Measurements from ENCODE around the gene KPNA1. TPM values are rescaled to one million over a fixed set of nuclear protein-coding genes. Genes with fewer than 3 reads are reported as not detected.
"Not testable (repeated sequence)": the region's sequence is repeated elsewhere in the genome, so short reads cannot be mapped to it uniquely, and the experiment has no call there.

Gene KPNA1
- polyA plus RNA-seq, 1 donor, result 40.9 TPM

DNA sequence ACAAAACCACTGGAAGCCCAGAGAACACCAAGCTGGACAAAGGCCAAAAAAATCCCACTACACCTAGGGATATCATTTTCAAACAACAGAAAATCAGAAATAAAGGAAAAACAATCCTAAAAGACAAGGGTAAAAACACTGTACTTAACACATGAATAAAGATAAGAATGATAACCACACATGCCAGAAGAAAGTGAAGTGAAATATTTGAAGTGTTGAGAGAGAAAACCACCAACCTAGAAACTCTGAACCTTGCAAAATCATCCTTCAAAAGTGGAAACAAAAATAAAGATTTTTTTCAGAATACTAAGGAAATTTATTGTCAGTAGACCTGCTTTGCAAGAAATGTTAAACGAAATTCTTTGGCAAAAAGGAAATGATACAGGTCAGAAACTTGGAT, 45.1 kb downstream of the KPNA1 start:
- no peak for DNase-seq

DNA sequence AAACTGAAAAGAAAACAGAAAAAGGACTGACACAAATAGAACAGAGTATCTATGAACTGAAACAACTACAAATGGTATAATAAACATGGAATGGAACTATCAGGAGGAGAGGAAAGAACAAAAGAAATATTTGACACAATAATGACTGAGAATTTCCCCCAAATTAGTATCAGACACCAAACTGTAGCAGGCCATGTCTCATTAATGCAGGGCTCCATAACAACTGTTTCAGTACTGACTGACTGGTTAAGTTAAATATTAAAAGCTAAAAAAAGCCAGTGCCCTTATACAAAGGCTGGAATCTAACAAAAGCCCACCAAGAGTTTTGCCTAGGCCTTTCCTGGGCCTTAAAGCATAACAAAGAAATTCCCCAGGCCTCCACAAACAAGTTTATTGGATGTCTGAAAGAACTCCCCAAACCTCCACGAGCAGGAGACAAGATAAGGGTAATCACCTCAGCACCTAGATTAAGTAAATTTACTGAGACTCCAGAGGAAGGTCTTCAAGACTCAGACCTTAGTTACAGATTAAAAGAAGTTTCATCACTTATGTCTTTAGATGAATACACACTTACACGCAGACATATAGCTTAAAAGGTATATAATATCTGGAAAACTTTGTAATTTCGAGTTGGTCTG, 45.7 kb downstream of the KPNA1 start:
- no peak for DNase-seq

DNA sequence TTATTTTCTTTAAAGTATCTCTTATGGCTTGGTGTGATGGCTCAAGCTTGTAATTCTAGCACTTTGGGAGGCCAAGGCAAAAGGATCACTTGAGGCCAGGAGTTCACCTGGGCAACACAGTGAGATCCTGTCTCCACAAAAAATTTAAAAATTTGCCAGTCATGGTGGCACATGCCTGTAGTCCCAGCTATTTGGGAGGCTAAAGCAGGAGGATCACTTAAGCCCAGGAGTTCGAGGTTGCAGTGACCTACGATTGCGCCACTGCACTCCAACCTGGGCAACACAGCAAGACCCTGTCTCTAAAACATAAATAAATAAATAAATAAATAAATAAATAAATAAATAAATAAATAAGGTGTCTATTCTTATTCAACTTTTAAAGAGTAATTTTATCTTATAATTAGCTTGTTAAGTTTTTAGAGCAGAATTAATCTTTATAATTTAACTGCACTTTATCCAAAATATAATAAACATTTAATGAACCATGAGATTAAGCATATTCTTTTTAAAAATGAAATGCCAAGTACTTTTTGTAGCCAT, 48.0 kb downstream of the KPNA1 start:
- DNase-seq, result no peak

DNA sequence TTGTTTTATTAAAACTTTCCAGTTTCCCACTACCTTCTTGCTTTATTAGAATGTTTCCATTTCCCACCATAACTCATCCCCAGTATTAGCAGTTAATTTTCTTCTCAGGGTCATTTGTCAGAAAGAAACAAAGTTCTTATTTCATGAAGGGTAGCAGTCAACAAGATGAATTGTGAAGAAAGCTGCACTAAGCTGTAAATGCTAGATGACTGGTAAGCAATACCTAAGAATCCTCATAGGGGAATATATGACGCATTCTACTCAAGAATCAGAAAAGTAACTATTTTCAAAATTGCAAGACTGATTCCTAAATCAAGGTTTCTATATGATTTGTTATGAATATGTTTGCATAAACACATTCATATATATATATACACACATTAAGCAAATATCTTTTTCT, 50.1 kb downstream of the KPNA1 start:
- DNase-seq, result no peak

DNA sequence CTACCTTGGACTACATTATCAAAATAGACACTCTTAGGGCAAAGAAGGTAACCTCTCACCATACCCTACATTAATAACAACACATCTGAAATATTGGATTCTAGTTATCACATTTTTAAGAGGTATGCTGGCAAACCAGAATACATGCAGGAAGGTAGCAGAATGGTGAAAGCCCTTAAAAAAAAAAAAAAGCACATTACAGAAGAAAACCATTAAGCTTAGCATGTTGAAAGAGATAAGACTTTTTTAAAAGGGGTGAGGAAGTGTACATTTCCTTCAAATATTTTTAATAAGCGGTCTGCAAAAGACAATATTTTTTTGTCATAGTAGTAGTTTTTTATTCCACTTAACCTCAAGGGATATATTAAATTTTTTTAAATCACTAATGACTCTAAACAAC, 52.3 kb downstream of the KPNA1 start:
- no peak for DNase-seq

DNA sequence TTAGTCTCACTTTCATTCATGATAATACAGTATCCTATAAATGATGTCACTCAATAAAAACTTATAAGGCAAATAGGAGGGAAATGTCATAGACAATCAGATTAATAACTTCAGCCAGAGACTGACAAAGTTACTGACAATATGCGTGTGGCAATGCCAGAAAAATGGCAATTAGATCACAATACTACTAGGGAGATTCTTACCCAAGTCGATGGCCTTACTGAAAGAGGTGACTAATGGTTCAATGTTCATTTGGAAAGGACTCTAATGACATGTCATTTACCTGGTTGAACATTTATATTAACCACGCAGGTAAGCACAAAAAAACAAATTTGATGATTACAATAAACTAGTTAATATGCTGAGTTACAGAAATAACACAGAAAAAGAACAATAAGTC, 52.9 kb downstream of the KPNA1 start:
- no peak for DNase-seq

DNA sequence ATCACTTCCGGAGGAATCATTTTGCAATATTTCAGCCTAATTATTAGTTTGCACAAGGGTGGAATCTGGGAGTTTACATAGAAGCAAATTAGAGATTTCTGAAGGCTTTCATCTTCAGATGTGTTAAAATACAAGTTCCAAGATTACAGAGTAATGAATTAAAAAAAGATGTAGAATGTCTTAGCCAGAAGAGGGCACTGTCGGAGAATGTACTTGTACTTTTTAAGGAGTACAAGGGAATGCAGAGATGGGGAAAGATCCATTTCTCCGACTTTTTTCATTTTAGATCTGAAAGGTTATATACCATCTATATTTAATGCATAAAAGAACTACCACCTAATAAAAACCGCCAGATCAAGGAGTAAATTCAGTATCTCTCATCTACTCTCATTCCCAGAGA, 55.7 kb downstream of the KPNA1 start:
- DNase-seq, result peak; percentile 7

DNA sequence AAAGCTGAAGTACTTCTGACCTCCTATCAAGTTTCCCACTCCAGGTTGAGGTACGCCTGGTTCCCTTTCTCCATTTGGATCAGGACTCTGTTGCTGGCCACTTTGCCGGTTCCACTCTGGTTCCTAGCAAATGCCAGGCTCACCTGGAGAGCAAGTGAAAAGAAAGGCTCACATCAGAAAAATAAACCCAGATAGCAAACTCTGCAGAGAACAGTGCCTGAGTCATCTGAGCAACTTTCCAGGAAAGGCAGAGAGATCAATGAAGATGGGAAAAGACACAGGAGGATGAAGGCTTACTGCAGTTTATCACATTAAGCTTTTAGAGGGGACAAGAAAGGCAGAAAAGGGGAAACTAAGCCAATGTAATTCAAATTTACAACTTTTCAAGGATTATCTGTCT, 57.0 kb downstream of the KPNA1 start:
- no peak for DNase-seq

DNA sequence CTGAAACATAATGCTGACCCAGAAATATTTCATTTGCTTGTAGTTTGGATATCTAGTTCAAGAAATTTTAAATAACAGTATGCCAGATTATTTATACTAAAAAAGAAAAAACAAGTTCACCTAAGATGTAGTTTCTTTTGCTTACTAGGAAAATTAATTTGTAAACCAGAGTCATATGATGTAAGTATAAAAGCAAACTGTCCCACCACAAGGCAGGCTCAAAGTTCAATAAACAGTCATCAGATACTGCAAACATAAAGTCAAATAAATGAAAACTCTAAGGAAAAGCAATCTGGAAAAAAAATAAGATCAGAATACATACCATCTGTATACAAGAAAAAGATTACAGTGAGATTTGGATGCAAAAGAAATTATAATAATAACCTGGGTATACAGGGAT, 58.7 kb downstream of the KPNA1 start:
- DNase-seq, result no peak

DNA sequence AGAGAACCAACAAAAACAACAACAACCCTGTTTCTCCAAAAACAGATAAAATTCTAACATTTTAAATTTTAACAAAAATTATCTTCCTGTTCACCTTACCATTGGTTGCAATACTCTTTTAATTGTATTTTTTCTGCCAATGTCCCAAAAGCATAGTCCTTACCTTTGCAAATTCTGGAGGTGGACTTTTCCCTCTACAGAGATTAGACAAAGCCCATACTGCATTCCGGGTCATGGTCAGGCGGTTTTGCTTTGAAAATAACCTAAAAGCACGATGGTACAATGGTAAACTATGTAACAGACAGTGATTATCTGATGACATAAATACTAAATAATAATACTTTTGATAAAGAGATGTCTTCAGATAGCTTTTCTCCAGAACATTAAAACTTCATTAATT, 63.4 kb downstream of the KPNA1 start:
- DNase-seq, result no peak

DNA sequence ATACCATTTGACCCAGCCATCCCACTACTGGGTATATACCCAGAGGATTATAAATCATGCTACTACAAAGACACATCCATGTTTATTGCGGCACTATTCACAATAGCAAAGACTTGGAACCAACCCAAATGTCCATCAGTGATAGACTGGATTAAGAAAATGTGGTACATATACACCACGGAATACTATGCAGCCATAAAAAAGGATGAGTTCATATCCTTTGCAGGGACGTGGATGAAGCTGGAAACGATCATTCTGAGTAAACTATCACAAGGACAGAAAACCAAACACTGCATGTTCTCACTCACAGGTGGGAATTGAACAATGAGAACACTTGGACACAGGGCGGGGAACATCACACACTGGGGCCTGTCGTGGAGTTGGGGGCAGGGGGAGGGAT, 66.5 kb downstream of the KPNA1 start:
- not testable (repeated sequence) for DNase-seq

DNA sequence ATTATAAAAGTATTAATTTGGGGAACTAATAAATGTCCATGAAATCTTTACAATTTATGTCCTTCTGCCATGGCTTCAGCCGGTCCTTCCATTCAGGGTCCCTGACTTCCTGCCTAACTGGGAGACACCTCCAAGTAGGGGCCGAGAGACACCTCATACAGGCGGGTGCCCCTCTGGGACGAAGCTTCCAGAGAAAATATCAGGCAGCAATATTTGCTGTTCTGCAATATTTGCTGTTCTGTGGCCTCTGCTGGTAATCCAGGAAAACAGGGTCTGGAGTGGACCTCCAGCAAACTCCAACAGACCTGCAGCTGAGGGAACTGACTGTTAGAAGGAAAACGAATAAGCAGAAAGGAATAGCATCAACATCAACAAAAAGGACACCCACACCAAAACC, 70.2 kb downstream of the KPNA1 start:
- not testable (repeated sequence) for DNase-seq

DNA sequence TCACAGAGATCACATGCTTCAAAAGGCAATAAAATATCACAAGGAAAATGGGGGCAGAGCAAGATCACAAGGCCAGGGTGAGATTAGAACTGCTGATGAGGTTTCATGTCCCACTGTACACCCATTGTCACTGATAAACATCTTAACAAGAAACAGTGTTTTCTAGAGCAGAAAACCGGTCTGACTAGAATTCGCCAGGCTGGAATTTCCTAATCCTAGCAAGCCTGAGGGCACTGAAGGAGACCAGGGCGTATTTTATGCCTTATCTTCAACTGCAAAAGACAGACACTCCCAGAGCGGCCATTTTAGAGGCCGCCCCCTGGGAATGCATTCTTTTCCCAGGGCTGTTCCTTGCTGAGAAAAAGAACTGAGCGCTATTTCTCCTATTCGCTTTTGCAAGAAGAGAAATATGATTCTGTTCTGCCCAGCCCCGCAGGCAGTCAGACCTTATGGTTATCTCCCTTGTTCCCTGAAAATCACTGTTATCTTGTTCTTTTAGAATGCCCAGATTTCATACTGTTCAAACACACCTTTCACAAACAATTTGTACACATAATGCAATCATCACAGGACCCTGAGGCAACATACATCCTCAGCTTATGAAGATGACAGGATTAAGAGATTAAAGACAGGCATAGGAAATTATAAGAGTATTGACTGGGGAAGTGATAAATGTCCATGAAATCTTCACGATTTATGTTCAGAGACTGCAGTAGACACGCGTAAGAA, 70.8 kb downstream of the KPNA1 start:
- DNase-seq, result not testable (repeated sequence)

DNA sequence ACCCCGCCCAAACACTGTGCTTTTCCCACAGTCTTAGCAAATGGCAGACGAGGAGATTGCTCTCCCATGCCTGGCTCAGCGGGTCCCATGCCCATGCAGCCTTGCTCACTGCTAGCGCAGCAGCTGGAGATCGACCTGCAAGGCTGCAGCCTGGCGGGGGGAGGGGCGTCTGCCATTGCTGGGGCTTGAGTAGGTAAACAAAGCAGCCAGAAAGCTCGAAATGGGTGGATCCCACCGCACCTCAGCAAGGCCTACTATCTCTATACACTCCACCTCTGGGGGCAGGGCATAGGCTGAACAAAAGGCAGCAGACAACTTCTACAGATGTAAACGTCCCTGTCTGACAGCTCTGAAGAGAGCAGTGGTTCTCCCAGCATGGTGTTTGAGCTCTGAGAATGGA, 71.6 kb downstream of the KPNA1 start:
- DNase-seq, result no peak

DNA sequence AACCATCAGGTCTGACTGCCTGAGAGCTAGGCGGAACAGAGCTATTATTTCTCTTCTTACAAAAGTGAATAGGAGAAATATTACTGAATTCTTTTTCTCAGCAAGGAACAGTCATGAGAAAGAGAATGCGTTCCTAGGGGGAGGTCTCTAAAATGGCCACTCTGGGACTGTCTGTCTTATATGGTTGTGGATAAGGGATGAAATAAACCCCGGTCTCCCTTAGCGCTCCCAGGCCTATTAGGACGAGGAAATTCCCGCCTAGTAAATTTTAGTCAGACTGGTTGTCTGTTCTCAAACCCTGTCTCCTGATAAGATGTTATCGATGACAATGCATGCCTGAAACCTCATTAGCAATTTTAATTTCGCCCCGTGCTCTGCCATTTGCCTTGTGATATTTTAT, 78.8 kb downstream of the KPNA1 start:
- DNase-seq, result no peak

DNA sequence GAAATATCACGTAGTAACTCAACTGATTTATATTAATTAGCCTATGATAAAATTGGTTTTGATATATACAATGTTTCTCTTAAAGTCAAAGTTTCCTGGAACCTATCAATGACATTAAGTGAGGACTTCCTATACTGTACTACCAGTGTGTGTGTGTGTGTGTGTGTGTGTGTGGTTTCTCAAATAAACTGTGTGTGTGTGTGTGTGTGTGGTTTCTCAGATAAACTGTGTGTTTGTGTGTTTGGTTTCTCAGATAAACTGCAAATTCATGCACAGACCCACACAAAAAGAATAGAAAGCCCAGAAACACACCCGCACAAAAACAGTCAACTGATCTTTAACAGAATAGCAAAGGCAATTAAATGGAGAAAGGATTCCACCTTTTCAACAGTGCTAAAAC, 84.4 kb downstream of the KPNA1 start:
- no peak for DNase-seq

DNA sequence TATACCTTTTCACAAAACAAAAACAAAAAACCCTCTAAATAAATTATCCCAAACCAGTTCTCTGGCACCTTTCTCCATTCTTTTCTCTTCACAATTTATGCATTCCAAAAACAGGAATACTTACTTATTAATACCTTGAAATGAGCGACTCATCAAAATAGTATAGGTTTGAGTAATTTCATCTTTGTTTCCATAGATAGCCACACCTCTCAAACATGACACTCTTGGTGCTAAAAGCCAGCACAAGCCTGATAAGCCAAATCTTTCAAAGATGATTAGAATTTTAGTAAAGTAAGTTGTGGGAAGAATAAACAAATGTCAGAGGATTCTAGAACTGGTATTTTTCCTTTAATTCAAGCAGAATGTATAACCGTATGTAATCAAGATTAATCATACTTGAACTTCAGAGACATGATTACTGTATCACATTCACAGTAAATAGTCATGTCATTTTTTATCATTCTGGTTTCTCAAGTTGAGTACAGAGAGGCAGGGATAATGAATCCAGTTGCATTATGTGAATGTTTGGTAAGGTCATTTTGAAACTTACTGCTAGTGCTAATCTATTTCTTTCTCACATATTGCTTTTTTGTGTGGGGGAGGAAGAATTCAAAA, 86.8 kb downstream of the KPNA1 start:
- no peak for DNase-seq

DNA sequence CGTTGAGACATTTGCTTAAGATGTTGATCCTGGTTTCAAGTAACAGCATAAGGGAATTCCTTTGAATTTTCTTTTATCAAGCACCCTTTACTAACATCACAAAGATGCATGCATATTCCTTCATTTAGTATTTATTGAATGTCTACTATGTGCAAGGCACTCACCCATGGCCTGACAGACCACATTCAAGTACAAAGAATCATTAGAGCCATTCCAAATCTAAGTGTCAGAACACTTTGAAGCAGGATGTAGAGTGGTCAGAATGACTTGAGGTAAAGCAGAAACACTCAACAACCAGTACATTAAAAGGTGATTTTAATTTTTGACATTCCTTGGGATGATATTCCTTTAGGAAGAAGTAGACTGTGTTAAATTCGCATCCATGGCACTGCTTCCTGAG, 92.9 kb downstream of the KPNA1 start:
- DNase-seq, result no peak

DNA sequence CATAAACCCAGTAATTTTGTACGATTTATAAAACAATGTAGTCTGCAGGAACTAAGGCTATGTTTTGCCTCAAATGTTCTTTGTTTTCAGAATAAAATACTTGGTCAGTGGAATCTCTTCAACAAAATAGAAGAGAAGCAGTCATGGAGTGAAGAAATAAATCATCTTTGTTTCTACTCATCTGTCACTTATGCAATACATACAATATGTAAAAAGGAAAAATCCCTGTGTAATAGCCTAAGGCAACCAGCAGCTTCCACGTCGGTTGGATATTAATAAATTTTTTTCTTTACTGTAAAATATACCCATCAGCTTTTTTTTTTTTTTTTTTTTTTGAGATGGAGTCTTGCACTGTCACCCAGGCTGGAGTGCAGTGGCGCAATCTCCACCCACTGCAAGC, 93.6 kb downstream of the KPNA1 start:
- DNase-seq, result no peak

DNA sequence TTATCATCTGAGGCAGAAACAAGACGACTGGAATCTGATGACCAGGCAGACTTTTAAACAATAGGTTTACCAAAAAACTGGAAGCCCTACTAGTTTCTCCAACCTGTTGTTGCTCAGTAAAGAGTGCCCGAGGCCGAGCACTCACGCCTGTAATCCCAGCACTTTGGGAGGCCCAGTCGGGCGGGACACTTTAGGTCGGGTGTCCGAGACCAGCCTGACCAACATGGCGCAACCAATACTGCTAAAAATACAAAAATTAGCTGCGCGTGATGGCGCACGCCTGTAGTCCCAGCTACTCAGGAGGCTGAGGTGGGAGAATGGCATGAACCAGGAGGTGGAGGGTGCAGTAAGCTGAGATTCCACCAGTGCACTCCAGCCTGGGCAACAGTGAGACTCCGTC, 97.8 kb downstream of the KPNA1 start:
- DNase-seq, result no peak

DNA sequence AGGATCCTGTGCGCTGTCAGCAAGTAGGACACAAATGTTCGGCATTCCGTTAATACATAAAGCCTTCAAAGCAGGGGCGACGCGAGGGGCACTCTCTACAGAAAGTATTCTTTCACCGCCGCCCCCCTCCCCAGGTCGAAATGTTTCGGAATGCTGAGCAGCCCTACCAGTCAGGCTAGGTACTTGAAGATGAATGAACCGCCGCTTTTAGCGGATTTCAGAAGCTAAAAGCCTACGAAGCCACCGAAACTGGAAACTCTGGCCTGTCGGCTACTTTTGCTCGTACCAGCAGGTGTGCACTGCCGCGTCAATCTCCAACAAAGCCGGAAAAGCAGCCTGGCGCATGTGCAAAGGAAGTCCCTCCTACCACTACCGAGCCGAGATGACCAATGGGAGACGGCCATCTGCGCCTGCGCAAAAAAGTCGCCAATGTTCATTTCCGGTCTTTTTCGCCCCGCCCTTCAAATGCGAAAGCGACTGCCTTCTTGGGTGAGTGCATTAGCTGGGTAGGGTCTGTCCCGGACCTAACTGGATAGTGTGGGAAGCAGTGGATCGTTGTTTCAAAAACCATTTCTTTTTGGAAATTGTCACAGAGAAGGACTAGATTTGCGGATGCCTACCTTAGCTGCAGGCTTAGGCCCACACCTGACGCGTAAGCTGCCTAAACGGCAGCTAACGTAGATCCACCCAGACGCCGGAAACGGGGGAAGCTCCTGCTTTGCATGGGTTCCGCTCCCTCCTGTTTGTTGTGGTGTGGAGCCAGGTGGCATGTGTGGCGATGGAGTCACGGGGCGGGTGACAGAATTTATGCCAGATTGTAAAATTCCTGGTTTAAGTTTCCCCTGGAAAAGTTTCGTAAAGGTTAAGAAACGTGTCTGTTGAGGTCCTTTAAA, 98.7 kb downstream of the KPNA1 start, which contains the start of gene WDR5B:
TSS of gene WDR5B (minus strand) at position 301 of the 893 bp plus-strand sequence. CDS start 534 bp downstream, outside the sequence.
- DNase-seq, result peak; percentile 97

DNA sequence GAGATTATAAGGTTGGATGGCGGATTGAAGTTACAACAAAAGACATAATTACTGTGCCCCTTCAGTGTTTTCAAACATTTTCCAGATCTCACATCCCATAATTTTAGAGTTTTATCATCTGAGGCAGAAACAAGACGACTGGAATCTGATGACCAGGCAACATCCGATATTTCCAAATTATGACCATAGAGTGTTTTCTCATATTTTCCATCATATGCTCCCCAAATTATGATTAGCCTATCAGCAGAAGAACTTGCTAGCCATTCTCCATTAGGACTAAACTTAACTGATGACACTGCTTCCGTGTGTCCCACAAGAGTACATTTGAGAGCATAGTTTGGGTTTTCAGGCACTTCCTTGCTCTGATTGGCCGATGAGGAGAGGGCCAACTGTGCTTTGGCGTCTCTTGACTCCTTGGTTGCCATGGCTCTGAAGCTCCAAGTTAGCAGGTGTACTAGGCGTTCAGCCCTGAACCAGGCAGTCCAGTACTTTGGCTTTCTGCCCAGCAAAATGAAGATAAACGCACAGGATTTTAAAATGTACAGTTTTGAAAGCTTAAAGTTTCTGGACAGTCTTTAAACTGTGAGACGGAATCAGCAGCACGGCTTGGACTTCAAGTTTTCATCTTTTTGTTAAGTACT, 99.5 kb downstream of the KPNA1 start:
- DNase-seq, result peak; percentile 37

Measured in hindlimb muscle (tissue), 1 donor.